Heart left ventricle (tissue), 13 donors: ENCODE results near the gene CHCHD3.

ENCODE experiments used
- CTCF ChIP-seq, 12 donors: fragments of 200-600 bp; sonication (generic) in 4 of 12; IDR thresholded peaks; one replicate each; pipeline versions ENCODE4 v1.5.0 to v1.8.0; 2018 to 2022; ENCODE audit warnings: antibody characterized with exemption in 12 of 12, mild to moderate bottlenecking in 5 of 12
- POLR2A ChIP-seq, 2 donors: fragments of 450-650 bp; IDR thresholded peaks; one replicate each; pipeline ENCODE4 v1.6.1; 2017; ENCODE audit warnings: antibody characterized with exemption in 2 of 2, mild to moderate bottlenecking in 2 of 2, moderate library complexity in 2 of 2
- donor health status: ischemic (EF 13 %, LVEDD 7.1; RV severe dilation, severe dysfunction).
- donor health status: DM: no; HTN: yes; CAD: no.
- donor health status: DM: no; HTN: no; CAD: no.
- donor health status: ischemic (EF 25% LVEDD 6.9; RV normal size, moderate dysfunction).
- donor health status: ischemic (EF 25% LVEDD 5.7; RV mildly dilated, moderate dysfunction).
- donor health status: ischemic (EF 35%, LVEDD 5.7; RV mildly dilated, moderate dysfunction).
- donor health status: nonischemic (EF 11% LVEDD 7.7; RV severe dilation, severe dysfunction).
- donor health status: DM: yes; HTN: yes; CAD: no.
- donor health status: PGD.
- donor health status: ischemic (EF 29% LVEDD 5.4; RV normal size, mild dysfunction).
- donor health status: nonischemic (EF 23%, LVEDD 6.1; RV moderate dilation, normal function).

DNA sequence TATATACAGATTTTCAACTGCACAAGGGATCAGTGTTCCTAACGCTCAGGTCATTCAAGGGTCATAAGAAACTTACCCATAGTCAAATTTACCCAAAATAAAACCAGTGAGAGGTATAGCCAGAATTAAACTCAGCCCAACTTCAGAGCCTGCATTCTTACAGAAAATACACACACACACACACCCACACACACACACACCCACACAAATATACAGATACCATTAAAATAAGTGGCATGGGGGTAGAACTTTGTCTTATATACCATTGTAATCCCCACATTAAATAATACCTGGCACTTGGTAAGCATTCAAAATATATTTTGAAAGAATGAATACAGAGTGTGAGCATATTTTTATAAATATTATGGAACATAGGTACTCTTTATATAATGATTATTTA, 93.8 kb downstream of the CHCHD3 start:
- no peak for TF ChIP-seq CTCF (IDR thresholded peaks at IDR 0.05)
- no peak for TF ChIP-seq POLR2A (IDR thresholded peaks at IDR 0.05)
